ENCODE data around the gene ALKBH3. TPM values are rescaled to one million over a fixed set of nuclear protein-coding genes. Genes with fewer than 3 reads are reported as not detected.

The ALKBH3 gene
- total RNA-seq, 1 donor from 2014 or later: 25.4 TPM

DNA sequence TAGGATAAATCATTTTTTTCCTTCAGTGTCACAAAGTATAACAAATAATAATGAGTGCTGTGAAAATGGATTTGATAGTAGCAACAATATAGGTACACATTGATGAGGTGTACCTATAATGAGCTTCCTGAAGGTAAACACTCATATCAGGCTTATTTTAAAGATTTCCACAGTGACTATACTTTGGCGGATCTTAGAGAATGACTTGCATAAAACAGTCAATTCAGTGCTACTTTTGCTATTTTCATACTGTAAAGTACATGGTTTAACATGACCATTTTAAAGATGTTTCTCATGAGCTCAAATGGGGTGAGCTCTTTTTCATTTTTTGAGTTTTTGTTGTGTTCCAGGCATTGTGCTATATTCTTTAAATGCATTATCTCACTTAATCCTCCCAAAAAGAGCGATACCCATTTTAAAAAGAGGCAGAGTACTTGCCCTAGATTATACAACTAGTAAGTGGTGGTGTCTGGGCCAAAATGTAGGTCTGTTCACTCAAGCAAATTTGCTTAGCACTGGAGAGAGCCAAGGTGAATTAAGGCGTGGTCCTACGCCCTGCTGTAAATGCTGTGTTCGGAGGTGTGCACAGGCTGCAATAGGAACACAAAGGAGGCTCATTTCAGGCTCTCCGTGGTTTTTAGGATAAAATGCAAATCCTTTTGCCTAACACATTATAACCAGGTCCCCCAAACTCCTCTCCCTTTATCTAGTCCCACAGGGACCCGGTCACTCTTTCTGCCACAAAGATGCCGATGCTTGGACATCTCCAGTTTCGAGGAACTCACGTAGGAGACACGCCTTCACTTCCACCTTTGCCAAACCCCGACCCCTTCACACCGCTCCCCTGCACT, 617 bp upstream of the ALKBH3 start:
- peaks cover 3% of the 10 kb centered on the region for H3K36me3 Mint-ChIP-seq (ENCODE audit: low read depth)
- H3K4me1 Mint-ChIP-seq: peaks cover 20% of the 10 kb centered on the region
- H3K27ac Mint-ChIP-seq (ENCODE audit: unreplicated experiment): peak overlapping the region; percentile 94
- TF ChIP-seq CTCF (conservative IDR thresholded peaks at IDR 0.05): no peak
- H3K9me3 Mint-ChIP-seq: peaks cover 3% of the 10 kb centered on the region
- H3K4me3 Mint-ChIP-seq: peak overlapping the region; percentile 95
- DNase-seq (ENCODE audit: low read depth, low spot score): no peak
- peaks cover 51% of the 10 kb centered on the region for H3K27me3 Mint-ChIP-seq (ENCODE audit: low read depth)

DNA sequence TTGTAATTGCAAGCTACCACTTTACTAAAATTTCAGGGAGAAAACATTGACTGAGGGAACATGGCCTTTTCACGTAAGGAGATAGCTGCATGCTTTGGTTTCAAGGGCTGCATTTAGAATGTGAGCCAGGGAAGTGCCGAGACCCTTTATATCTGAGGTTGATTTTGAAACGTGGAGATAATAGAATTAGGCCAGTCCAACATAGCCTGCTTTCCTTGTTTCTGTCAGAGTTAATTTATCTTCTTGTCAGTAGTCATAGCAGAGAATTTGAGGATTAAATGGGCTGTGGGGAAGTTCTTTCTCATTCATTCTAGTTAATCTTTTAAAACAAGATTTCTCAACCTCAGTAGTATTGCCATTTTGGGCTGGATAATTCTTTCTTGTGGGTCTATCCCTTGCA, 12.2 kb downstream of the ALKBH3 start:
- H3K27me3 Mint-ChIP-seq (ENCODE audit: low read depth): no peaks in the 10 kb centered on the region
- no peaks in the 10 kb centered on the region for H3K9me3 Mint-ChIP-seq
- DNase-seq (ENCODE audit: low read depth, low spot score): no peak
- peaks cover 12% of the 10 kb centered on the region for H3K36me3 Mint-ChIP-seq (ENCODE audit: low read depth)
- no peaks in the 10 kb centered on the region for H3K4me1 Mint-ChIP-seq
- H3K27ac Mint-ChIP-seq (ENCODE audit: unreplicated experiment): no peak overlapping the region
- H3K4me3 Mint-ChIP-seq: no peak overlapping the region
- no peak for TF ChIP-seq CTCF (conservative IDR thresholded peaks at IDR 0.05)

- Mint-ChIP-seq H3K4me3 (no peak overlapping the region), H3K27me3 (ENCODE audit: low read depth) (no peaks in the 10 kb centered on the region), H3K36me3 (ENCODE audit: low read depth) (peaks cover 24% of the 10 kb centered on the region), H3K27ac (ENCODE audit: unreplicated experiment) (no peak overlapping the region), H3K9me3 (no peaks in the 10 kb centered on the region), H3K4me1 (no peaks in the 10 kb centered on the region)
- no peak for TF ChIP-seq CTCF (conservative IDR thresholded peaks at IDR 0.05)
- no peak for DNase-seq (ENCODE audit: low read depth, low spot score)
Observed at GRCh38 chr11:43894546-43894945, 13.9 kb downstream of the ALKBH3 start.

DNA sequence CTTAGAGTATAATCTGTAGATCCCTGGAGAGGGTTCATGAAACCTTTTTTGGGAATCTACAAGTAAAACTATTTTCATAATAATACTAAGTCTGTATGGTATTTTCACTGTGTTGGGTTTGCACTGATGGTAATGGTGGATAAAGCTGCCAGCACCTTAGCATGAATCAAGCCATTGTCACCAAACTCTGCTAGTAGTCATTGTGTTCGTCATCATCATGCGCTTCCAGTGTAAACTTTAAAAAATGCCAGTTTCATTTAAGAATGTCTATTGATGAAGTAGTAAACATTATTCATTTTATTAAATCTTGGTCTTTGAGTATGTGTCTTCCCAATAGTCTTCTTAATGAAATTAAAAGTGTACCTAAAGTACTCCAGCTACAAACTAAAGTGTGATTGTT, 15.0 kb downstream of the ALKBH3 start:
- Mint-ChIP-seq H3K4me1 (no peaks in the 10 kb centered on the region), H3K36me3 (ENCODE audit: low read depth) (peaks cover 25% of the 10 kb centered on the region), H3K4me3 (no peak overlapping the region), H3K27me3 (ENCODE audit: low read depth) (no peaks in the 10 kb centered on the region), H3K27ac (ENCODE audit: unreplicated experiment) (no peak overlapping the region), H3K9me3 (no peaks in the 10 kb centered on the region)
- no peak for TF ChIP-seq CTCF (conservative IDR thresholded peaks at IDR 0.05)
- no peak for DNase-seq (ENCODE audit: low read depth, low spot score)

DNA sequence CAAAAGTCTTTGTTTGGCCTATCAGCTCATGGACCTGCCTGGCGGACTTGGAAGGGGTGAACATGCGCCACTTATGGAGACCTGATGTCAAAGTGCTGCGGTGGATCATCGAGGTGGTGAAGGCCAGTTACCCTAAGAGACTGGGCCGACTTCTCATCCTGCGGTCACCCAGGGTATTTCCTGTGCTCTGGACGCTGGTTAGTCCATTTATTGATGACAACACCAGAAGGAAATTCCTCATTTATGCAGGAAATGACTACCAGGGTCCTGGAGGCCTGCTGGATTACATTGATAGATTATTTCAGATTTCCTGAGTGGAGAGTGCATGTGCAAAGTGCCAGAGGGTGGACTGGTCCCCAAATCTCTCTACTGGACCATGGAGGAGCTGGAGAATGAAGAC, 17.9 kb downstream of the ALKBH3 start:
- TF ChIP-seq CTCF (conservative IDR thresholded peaks at IDR 0.05): no peak
- Mint-ChIP-seq H3K27ac (ENCODE audit: unreplicated experiment) (no peak overlapping the region), H3K4me1 (no peaks in the 10 kb centered on the region), H3K4me3 (no peak overlapping the region), H3K27me3 (ENCODE audit: low read depth) (no peaks in the 10 kb centered on the region), H3K9me3 (no peaks in the 10 kb centered on the region), H3K36me3 (ENCODE audit: low read depth) (peaks cover 20% of the 10 kb centered on the region)
- DNase-seq (ENCODE audit: low read depth, low spot score): no peak

Data from neural crest cell (in vitro differentiated cells).